Adrenal gland (tissue), 5 donors: ENCODE results near the gene EMILIN1.

Experiments
- CTCF ChIP-seq, 6 experiments: fragments of 450-650 bp in 4 of 6; fragments of 200-600 bp in 2 of 6; sonication (generic) in 1 of 6; IDR thresholded peaks; 1 replicate in 5 of 6; 2 replicates in 1 of 6; pipeline versions ENCODE4 v1.5.1 to v1.8.0; 2016 to 2021; ENCODE audit warnings: antibody characterized with exemption in 6 of 6, mild to moderate bottlenecking in 2 of 6, moderate library complexity in 1 of 6
- POLR2A ChIP-seq, 2 donors: fragments of 450-650 bp; IDR thresholded peaks; one replicate each; pipeline ENCODE4 v1.6.1; 2017; ENCODE audit warnings: antibody characterized with exemption in 2 of 2, mild to moderate bottlenecking in 2 of 2, moderate library complexity in 1 of 2
- donor health status: DM: no; HTN: no; CAD: no.

- TF ChIP-seq CTCF (IDR thresholded peaks at IDR 0.05) = no peak
- no peak for TF ChIP-seq POLR2A (IDR thresholded peaks at IDR 0.05)
Measured at GRCh38 chr2:27039426-27039825, 39.0 kb upstream of the EMILIN1 start.
